ENCODE measurements around the gene DENND4A. TPM values are rescaled to one million over a fixed set of nuclear protein-coding genes. Genes with fewer than 3 reads are reported as not detected.

DENND4A gene
- total and polyA plus RNA-seq, 10 donors: 9.4 to 88.2 (median 57.3) TPM

DNA sequence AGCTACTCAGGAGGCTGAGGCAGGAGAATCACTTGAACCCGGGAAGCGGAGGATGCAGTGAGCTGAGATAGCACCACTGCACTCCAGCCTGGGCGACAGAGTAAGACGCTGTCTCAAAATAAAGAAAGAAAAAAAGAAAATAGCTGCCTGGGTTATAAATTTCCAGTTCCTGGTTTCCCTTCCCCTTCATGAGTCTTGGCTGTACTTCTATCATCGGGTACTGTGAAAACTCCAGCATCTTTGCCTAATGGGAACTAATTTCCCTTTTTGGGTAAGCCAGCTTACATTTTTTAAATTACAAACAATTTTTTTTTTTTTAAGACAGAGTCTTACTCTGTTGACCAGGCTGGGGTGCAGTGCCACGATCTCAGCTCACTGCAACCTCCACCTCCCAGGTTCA, 15.0 kb downstream of the DENND4A start:
- Histone ChIP-seq H3K4me3 (peak overlapping the region in 2 of 8 donors; percentile 4 to 27), H3K4me1 (peaks cover 26 to 100% (median 79%) of the 10 kb centered on the region in 6 donors), H3K9me3 (no peaks in the 10 kb centered on the region), H3K27ac (peak overlapping the region; percentile 36 to 80 (median 62)), H3K36me3 (no peaks in the 10 kb centered on the region), H3K27me3 (replicated peaks in 1 of 7) (no peaks in the 10 kb centered on the region)
- DNase-seq: no peak
- WGBS, 5 donors: 57 to 65% (median 58%) methylated on average over 6 of the region's 6 CpGs
- intact Hi-C loops (cut with DNase I; ENCODE audit: low total_unique reads): loop anchor here (10.0 kb wide), 1 partner anchor 48 kb away; no protein-coding TSS in a partner anchor
- TF ChIP-seq POLR2A (IDR thresholded peaks at IDR 0.05) (no peak), POLR2AphosphoS5 (IDR thresholded peaks at IDR 0.05) (no peak)
- TF ChIP-seq, protein P1, sequence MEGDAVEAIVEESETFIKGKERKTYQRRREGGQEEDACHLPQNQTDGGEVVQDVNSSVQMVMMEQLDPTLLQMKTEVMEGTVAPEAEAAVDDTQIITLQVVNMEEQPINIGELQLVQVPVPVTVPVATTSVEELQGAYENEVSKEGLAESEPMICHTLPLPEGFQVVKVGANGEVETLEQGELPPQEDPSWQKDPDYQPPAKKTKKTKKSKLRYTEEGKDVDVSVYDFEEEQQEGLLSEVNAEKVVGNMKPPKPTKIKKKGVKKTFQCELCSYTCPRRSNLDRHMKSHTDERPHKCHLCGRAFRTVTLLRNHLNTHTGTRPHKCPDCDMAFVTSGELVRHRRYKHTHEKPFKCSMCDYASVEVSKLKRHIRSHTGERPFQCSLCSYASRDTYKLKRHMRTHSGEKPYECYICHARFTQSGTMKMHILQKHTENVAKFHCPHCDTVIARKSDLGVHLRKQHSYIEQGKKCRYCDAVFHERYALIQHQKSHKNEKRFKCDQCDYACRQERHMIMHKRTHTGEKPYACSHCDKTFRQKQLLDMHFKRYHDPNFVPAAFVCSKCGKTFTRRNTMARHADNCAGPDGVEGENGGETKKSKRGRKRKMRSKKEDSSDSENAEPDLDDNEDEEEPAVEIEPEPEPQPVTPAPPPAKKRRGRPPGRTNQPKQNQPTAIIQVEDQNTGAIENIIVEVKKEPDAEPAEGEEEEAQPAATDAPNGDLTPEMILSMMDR (IDR thresholded peaks at IDR 0.05 in 8 of 11, conservative IDR thresholded peaks at IDR 0.05 in 3 of 11): no peak

DNA sequence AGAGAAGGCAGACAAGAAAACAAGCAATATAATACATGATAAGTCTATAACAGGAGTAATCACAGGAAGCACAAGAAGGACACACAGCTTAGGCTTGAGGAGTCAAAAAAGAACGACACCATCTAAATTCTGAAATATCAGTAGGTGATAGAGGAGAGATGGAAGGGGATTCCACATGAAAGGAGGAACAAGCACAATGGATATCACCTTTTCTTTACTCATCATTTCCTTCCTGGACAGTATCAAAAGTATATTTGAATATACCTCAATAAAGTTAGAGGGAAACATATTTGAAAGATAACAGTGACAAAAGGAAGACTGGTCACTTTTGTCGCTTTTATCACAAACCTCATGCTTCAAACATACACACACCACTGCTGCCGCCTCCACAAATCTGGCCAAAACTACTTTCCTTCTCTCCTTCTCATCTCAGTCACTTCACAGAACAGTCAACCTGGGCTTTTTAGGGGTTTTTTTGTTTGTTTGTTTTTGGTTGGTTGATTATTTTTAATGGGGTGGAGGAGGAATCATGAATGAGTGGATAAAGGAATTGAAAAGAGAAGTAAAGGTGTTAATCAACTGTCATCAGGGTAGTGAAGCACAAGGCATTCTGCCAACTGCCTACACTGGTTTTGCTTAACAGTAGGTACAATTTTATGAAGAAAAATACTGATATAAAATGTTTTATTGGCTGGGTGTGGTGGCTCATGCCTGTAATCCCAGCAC, 18.5 kb downstream of the DENND4A start:
- Histone ChIP-seq H3K4me1 (peaks cover 26 to 99% (median 71%) of the 10 kb centered on the region in 6 donors), H3K27me3 (replicated peaks in 1 of 7) (no peaks in the 10 kb centered on the region), H3K4me3 (peak overlapping the region in 1 of 8 donors; percentile 25), H3K27ac (peak overlapping the region; percentile 17 to 77 (median 60)), H3K36me3 (peaks cover 0 to 4% (median 0%) of the 10 kb centered on the region in 6 donors), H3K9me3 (no peaks in the 10 kb centered on the region)
- WGBS, 5 donors: 46 to 53% (median 51%) methylated on average over 3 of the region's 3 CpGs
- DNase-seq: no peak
- intact Hi-C loops (cut with DNase I; ENCODE audit: low total_unique reads): loop anchor here (10.0 kb wide), 1 partner anchor 51 kb away; no protein-coding TSS in a partner anchor
- peak in 1 of 3 donors; percentile 25 for TF ChIP-seq POLR2AphosphoS5 (IDR thresholded peaks at IDR 0.05)
- peak in 1 of 3 donors; percentile 38 for TF ChIP-seq POLR2A (IDR thresholded peaks at IDR 0.05)
- TF ChIP-seq, protein P1 (IDR thresholded peaks at IDR 0.05 in 8 of 11, conservative IDR thresholded peaks at IDR 0.05 in 3 of 11): no peak

DNA sequence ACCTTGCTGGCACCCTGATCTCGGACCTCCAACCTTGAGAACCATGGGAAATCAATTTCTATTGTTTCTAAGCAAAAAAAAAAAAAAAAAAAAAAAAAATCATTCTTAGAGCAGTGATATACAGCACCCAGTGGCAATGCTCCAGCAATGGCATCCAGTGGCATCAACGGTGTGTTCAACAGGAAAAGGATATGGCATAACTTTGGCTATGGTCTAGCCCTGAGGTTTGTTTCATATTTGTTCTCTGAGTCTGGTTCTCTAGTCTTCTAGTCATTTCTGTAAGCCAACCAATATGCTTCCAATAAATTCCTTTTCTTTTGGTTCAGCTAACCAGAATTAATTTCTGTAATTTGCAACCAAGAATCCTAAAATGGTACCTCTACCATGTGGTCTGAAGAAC, 19.2 kb downstream of the DENND4A start:
- intact Hi-C loops (cut with DNase I; ENCODE audit: low total_unique reads): loop anchor here (10.0 kb wide), 1 partner anchor 52 kb away; no protein-coding TSS in a partner anchor
- DNase-seq: no peak
- WGBS, 5 donors: 40 to 47% (median 45%) methylated on average over 2 of the region's 2 CpGs
- Histone ChIP-seq H3K9me3 (no peaks in the 10 kb centered on the region), H3K36me3 (peaks cover 0 to 4% (median 0%) of the 10 kb centered on the region in 6 donors), H3K27me3 (replicated peaks in 1 of 7) (no peaks in the 10 kb centered on the region), H3K4me3 (peak overlapping the region in 1 of 8 donors; percentile 25), H3K4me1 (peaks cover 23 to 99% (median 65%) of the 10 kb centered on the region in 6 donors), H3K27ac (peak overlapping the region; percentile 17 to 77 (median 60))
- TF ChIP-seq POLR2A (IDR thresholded peaks at IDR 0.05) (no peak), POLR2AphosphoS5 (IDR thresholded peaks at IDR 0.05) (no peak)
- TF ChIP-seq, protein P1 (IDR thresholded peaks at IDR 0.05 in 8 of 11, conservative IDR thresholded peaks at IDR 0.05 in 3 of 11): no peak

DNA sequence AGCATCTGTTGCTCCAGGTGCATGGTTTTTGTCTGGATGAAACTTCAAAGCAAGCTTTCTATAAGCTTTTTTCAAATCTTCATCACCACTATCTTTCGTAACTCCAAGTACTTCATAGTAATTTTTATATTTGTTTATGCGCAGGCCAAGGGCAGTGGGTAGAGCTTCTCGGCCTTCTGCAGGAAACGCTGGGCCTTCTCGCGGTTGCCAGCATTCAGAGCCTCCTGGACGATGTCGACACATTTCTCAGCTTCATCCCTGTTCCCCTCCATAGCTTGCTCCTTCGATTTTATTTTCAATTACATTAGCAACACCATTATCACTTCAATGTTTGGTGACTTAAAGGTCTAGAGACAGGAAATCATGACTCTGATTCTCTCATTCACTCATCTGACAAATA, 20.2 kb downstream of the DENND4A start:
- Histone ChIP-seq H3K36me3 (peaks cover 0 to 4% (median 0%) of the 10 kb centered on the region in 6 donors), H3K4me3 (no peak overlapping the region), H3K9me3 (no peaks in the 10 kb centered on the region), H3K4me1 (peaks cover 16 to 99% (median 61%) of the 10 kb centered on the region in 6 donors), H3K27ac (peak overlapping the region in 1 of 8 donors; percentile 77), H3K27me3 (replicated peaks in 1 of 7) (no peaks in the 10 kb centered on the region)
- intact Hi-C loops (cut with DNase I; ENCODE audit: low total_unique reads): loop anchor here (10.0 kb wide), 1 partner anchor 53 kb away; no protein-coding TSS in a partner anchor
- TF ChIP-seq, protein P1 (IDR thresholded peaks at IDR 0.05 in 8 of 11, conservative IDR thresholded peaks at IDR 0.05 in 3 of 11): no peak
- TF ChIP-seq POLR2A (IDR thresholded peaks at IDR 0.05): no peak
- no peak for TF ChIP-seq POLR2AphosphoS5 (IDR thresholded peaks at IDR 0.05)
- no peak for DNase-seq
- WGBS, 5 donors: 66 to 89% (median 74%) methylated on average over 9 of the region's 9 CpGs

Measured in spleen (tissue), 11 donors.